Tibial nerve (tissue), 3 donors: ENCODE measurements around the gene CDH18.

Experiments
- CTCF ChIP-seq, 5 experiments: fragments of 200-600 bp in 3 of 5; fragments of 450-650 bp in 2 of 5; sonication (generic) in 3 of 5; IDR thresholded peaks; one replicate each; pipeline ENCODE4 v1.5.1; 2016 to 2019; ENCODE audit warnings: antibody characterized with exemption in 5 of 5, mild to moderate bottlenecking in 3 of 5, moderate library complexity in 2 of 5
- POLR2A ChIP-seq, 2 donors: fragments of 450-650 bp; IDR thresholded peaks; one replicate each; pipeline ENCODE4 v1.6.1; 2017; ENCODE audit warnings: antibody characterized with exemption in 2 of 2, mild to moderate bottlenecking in 2 of 2, moderate library complexity in 2 of 2

GRCh38 chr5:19733612-19734495, 254.1 kb downstream of the CDH18 start:
- TF ChIP-seq CTCF (IDR thresholded peaks at IDR 0.05) (no peak), POLR2A (IDR thresholded peaks at IDR 0.05) (no peak)
